OCI-LY3 (cell line): ENCODE measurements around the gene SLC26A6.

Experiments used
- CTCF ChIP-seq: fragments of 200-600, 300-600 bp; sonication (generic); IDR thresholded peaks from 2 replicates; pipeline ENCODE4 v1.5.1; 2014; ENCODE audit warnings: antibody characterized with exemption, low read length, low read depth
- EZH2phosphoT487 ChIP-seq: fragments of 200-600 bp; shearing (Covaris generic); IDR thresholded peaks from 2 replicates; pipeline ENCODE4 v1.6.1; 2018; ENCODE audit warnings: antibody characterized with exemption, mixed run types, low read depth

- TF ChIP-seq EZH2phosphoT487 (no peak), CTCF (no peak)
Measured at GRCh38 chr3:48596676-48597407, 38.4 kb downstream of the SLC26A6 start.
